ENCODE measurements around the gene SARDH.

DNA sequence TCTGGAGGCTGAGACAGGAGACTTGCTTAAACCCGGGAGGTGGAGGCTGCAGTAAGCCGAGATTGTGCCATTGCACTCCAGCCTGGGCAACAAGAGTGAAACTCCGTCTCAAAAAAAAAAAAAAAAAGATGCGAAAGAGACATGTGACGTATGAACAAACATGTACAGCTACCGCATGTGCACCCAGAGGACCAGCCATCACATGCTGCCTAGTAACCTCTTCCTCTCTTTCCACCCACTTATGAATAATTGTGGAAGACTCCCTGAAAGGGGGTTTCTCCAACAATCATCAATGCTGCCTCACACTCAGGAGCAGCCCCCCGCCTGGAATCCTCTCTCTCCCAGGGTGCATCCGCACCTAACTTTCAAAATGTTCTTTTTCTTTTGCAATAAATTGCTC is 2.2 kb downstream of the SARDH start:
- TF ChIP-seq POLR2AphosphoS5 (IDR thresholded peaks at IDR 0.05) (no peak), POLR2A (IDR thresholded peaks at IDR 0.05) (no peak)
- TF ChIP-seq, protein P1, sequence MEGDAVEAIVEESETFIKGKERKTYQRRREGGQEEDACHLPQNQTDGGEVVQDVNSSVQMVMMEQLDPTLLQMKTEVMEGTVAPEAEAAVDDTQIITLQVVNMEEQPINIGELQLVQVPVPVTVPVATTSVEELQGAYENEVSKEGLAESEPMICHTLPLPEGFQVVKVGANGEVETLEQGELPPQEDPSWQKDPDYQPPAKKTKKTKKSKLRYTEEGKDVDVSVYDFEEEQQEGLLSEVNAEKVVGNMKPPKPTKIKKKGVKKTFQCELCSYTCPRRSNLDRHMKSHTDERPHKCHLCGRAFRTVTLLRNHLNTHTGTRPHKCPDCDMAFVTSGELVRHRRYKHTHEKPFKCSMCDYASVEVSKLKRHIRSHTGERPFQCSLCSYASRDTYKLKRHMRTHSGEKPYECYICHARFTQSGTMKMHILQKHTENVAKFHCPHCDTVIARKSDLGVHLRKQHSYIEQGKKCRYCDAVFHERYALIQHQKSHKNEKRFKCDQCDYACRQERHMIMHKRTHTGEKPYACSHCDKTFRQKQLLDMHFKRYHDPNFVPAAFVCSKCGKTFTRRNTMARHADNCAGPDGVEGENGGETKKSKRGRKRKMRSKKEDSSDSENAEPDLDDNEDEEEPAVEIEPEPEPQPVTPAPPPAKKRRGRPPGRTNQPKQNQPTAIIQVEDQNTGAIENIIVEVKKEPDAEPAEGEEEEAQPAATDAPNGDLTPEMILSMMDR (IDR thresholded peaks at IDR 0.05) = no peak
